IMR-90 (cell line): Measurements from ENCODE around the gene AOX1. TPM values are rescaled to one million over a fixed set of nuclear protein-coding genes. Genes with fewer than 3 reads are reported as not detected.

Experiments used
- polyA plus RNA-seq, 3 experiments: library from polyadenylated mRNA; depleted of rRNA; stranded (reverse); fragments of >200 nt; gene quantifications; 2 replicates each; pipeline ENCODE4 v1.2.3, GENCODE V29; 2012; ENCODE audit warnings: low replicate concordance in 1 of 3
- total RNA-seq: library from RNA; depleted of rRNA; stranded (reverse); fragments of >200 nt; gene quantifications from 2 replicates; pipeline ENCODE4 v1.2.3, GENCODE V29; 2012; rRNA removed

Gene AOX1
- total and polyA plus RNA-seq, 2 of the 4 experiments (the other 2 are of a cell fraction): 21.7 to 59.9 TPM

Other genes with a start within 250 kb of the AOX1 start
- gene KCTD18, start 75.9 kb upstream of the AOX1 start, total RNA-seq: 10.4 and 12.8 TPM in 2 replicates
- 6.7 and 7.1 TPM in 2 replicates for gene KCTD18, start 75.9 kb upstream of the AOX1 start, polyA plus RNA-seq (2012; rRNA removed)
- 6.3 and 16.9 TPM in 2 replicates for gene SGO2, start 59.8 kb upstream of the AOX1 start, total RNA-seq
- 4.7 and 5.4 TPM in 2 replicates for gene SGO2, start 59.8 kb upstream of the AOX1 start, polyA plus RNA-seq (2012; rRNA removed)
- gene BZW1, start 225.9 kb downstream of the AOX1 start, total RNA-seq: 268 and 323 TPM in 2 replicates
- 187 and 204 TPM in 2 replicates for gene BZW1, start 225.9 kb downstream of the AOX1 start, polyA plus RNA-seq (2012; rRNA removed)